ENCODE measurements around the gene CPA1. TPM values are rescaled to one million over a fixed set of nuclear protein-coding genes. Genes with fewer than 3 reads are reported as not detected.

Gene CPA1
- total and polyA plus RNA-seq, 10 of the 15 experiments (the other 5 are each of a cell fraction or from before 2014, with no cell fraction given), result 8.0 TPM; not detected in 9

DNA sequence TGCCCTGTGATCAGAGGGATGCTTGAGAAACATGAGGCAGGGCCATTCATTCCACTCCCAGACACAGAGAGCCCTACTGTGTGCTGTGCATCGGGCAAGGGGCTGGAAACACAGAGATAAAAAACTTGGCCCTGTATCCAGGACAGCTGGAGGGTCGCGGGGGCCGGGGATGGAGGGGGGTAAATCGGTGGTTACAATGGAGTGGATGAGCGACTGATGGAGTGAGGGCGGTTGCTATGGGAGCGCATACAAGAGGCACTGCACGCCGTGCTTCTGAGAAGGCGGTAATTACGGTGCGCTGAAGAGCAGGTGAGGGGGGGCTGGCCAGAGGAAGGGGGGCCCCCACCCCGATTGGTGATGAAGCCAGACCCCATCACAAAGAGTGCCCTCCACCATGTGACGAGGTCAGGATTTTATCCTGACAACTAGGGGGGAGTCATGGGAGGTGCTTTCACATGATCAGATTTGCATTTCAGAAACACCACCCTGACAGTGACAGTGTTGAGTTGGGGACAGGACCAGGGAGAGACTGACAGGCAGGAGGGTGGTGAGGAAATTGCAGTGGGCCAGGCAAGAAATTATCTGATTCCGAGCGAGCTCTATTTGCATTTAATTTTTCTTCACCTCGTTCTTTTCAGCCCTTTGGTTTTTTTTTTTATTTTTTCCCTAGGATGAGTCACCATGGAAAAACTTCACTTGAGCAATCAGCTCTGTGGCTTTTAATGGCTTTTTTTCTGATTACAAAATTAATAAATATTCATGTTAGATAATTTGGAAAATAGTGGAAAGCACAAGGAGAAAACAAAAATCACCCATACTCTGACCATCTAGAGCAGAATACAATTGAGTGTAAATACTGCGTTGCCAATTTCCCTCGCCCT is 27.9 kb upstream of the CPA1 start (continued):
- TF ChIP-seq RELA (IDR thresholded peaks at IDR 0.05; ENCODE audit: borderline replicate concordance, partially characterized antibody), result no peak

DNA sequence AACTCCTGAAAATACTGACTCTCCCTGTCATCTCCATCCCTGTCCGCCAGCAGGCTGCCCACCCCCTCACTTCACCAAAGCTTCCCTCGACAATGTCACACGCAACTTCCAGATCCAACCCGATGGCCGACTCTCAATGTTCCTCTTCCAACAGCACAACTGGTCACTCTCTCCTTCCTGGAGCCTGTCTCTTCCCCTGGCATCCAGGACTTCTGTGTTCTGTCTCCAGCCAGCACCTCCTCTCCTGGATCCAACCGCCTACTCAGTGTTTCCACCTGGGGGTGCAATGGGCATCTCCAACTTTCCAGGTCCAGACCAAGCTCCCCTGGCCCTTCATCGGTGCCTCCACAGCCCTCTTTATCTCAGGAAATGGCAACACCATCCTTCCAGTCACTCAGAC is 27.1 kb upstream of the CPA1 start:
- RAD21 ChIA-PET (ENCODE audit: unreplicated experiment), result no interaction called here
- H3K4me2 ChIP-seq (ENCODE audit: control insufficient read depth, insufficient read depth), result no peak overlapping the region
- ATAC-seq, result no peak

More for the DNA sequence above, 27.1 kb upstream of the CPA1 start:
- DNase-seq (ENCODE audit: low read depth, low spot score) (no peak), FAIRE-seq (no peak)
- Histone ChIP-seq H3K4me3 (no peak overlapping the region), H3K9me3 (replicated peaks; ENCODE audit: control insufficient read depth, insufficient read depth, low read length) (no peaks in the 10 kb centered on the region), H3K27me3 (replicated peaks in 1 of 2; ENCODE audit: control insufficient read depth in 2 of 2, insufficient read depth in 2 of 2, low read length in 1 of 2) (no peaks in the 10 kb centered on the region), H3K9ac (ENCODE audit: control insufficient read depth, insufficient read depth, low read length) (no peak overlapping the region), H4K20me1 (ENCODE audit: control insufficient read depth, insufficient read depth) (no peaks in the 10 kb centered on the region), H3K36me3 (ENCODE audit: control insufficient read depth in 2 of 2, insufficient read depth in 2 of 2, low read length in 1 of 2) (no peaks in the 10 kb centered on the region), H3K27ac (ENCODE audit: control insufficient read depth, insufficient read depth) (no peak overlapping the region), H2AFZ (ENCODE audit: control insufficient read depth, low read depth, low read length) (no peak overlapping the region), H3K79me2 (ENCODE audit: control insufficient read depth, insufficient read depth, low read length) (no peaks in the 10 kb centered on the region), H3K4me1 (ENCODE audit: control insufficient read depth, insufficient read depth, low read length) (peaks cover 21% of the 10 kb centered on the region)
- TF ChIP-seq STAT1 (conservative IDR thresholded peaks at IDR 0.05), result no peak
- no peak for TF ChIP-seq ETV6 (conservative IDR thresholded peaks at IDR 0.05 in 1 of 2, IDR thresholded peaks at IDR 0.05 in 1 of 2; ENCODE audit: borderline replicate concordance in 1 of 2, low read depth in 1 of 2)
- TF ChIP-seq, protein P1, sequence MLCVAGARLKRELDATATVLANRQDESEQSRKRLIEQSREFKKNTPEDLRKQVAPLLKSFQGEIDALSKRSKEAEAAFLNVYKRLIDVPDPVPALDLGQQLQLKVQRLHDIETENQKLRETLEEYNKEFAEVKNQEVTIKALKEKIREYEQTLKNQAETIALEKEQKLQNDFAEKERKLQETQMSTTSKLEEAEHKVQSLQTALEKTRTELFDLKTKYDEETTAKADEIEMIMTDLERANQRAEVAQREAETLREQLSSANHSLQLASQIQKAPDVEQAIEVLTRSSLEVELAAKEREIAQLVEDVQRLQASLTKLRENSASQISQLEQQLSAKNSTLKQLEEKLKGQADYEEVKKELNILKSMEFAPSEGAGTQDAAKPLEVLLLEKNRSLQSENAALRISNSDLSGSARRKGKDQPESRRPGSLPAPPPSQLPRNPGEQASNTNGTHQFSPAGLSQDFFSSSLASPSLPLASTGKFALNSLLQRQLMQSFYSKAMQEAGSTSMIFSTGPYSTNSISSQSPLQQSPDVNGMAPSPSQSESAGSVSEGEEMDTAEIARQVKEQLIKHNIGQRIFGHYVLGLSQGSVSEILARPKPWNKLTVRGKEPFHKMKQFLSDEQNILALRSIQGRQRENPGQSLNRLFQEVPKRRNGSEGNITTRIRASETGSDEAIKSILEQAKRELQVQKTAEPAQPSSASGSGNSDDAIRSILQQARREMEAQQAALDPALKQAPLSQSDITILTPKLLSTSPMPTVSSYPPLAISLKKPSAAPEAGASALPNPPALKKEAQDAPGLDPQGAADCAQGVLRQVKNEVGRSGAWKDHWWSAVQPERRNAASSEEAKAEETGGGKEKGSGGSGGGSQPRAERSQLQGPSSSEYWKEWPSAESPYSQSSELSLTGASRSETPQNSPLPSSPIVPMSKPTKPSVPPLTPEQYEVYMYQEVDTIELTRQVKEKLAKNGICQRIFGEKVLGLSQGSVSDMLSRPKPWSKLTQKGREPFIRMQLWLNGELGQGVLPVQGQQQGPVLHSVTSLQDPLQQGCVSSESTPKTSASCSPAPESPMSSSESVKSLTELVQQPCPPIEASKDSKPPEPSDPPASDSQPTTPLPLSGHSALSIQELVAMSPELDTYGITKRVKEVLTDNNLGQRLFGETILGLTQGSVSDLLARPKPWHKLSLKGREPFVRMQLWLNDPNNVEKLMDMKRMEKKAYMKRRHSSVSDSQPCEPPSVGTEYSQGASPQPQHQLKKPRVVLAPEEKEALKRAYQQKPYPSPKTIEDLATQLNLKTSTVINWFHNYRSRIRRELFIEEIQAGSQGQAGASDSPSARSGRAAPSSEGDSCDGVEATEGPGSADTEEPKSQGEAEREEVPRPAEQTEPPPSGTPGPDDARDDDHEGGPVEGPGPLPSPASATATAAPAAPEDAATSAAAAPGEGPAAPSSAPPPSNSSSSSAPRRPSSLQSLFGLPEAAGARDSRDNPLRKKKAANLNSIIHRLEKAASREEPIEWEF (IDR thresholded peaks at IDR 0.05; ENCODE audit: insufficient replicate concordance, low read depth, low read length), result no peak
- in situ Hi-C loops (cut with MboI), result no loop called here
- ChIA-PET SMC1A (ENCODE audit: uncharacterized antibody, unreplicated experiment) (interaction anchor here (1.1 kb wide), 1 partner anchor 16 kb away, joined by 3 read pairs; no protein-coding TSS in a partner anchor), POLR2A (no interaction called here), CTCF (no interaction called here)
- intact Hi-C loops (cut with micrococcal nuclease; ENCODE audit: unreplicated experiment), result no loop called here
- BruUV-seq (replicated peaks), result no TSS peak
- 90% methylated on average over 7 of the region's 7 CpGs for WGBS (ENCODE audit: insufficient coverage, insufficient replicate concordance, low lambda C conversion rate, missing lambda C conversion rate)
